NCI-H187 (cell line): ENCODE results near the gene ANGPTL3.
"Not testable (repeated sequence)": the region's sequence is repeated elsewhere in the genome, so short reads cannot be mapped to it uniquely, and the experiment has no call there.

Experiments
- DNase-seq, 2 experiments: peaks; one replicate each; lab custom pipeline; 2025; lab: John Stamatoyannopoulos, UW

Gene ANGPTL3, protein sequence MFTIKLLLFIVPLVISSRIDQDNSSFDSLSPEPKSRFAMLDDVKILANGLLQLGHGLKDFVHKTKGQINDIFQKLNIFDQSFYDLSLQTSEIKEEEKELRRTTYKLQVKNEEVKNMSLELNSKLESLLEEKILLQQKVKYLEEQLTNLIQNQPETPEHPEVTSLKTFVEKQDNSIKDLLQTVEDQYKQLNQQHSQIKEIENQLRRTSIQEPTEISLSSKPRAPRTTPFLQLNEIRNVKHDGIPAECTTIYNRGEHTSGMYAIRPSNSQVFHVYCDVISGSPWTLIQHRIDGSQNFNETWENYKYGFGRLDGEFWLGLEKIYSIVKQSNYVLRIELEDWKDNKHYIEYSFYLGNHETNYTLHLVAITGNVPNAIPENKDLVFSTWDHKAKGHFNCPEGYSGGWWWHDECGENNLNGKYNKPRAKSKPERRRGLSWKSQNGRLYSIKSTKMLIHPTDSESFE

GRCh38 chr1:62597281-62597680 is at the start of gene ANGPTL3:
TSS of gene ANGPTL3 (plus strand) at chr1:62597520. CDS start at chr1:62597567, 47 bp downstream.
- DNase-seq: no peak

DNA sequence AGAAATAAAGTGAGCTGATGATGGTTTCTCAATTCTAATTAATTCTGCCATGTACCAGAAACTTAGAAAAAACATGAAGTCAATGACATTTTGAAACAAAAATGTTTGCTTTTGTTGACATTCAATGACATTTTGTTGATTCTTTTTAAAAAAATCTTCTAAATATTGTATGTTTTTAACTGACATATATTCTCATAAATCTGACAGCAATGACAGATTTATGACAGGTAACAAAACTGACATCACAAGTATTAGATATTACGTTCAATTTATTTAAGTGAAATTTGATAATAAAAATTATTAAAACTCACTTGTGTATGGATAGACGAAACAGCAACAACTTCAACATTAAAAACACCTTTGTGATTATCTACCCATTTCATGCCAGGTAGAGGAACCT is 36.0 kb upstream of the ANGPTL3 start:
- DNase-seq: no peak

DNA sequence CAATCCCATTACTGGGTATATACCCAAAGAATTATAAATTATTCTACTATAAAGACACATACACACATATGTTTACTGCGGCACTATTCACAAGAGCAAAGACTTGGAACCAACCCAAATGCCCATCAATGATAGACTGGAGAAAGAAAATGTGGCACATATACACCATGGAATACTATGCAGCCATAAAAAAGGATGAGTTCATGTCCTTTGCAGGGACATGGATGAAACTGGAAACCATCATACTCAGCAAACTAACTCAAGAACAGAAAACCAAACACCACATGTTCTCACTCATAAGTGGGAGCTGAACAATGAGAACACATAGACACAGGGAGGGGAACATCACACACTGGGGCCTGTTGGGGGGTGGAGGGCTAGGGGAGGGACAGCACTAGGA is 30.1 kb upstream of the ANGPTL3 start:
- not testable (repeated sequence) for DNase-seq

DNA sequence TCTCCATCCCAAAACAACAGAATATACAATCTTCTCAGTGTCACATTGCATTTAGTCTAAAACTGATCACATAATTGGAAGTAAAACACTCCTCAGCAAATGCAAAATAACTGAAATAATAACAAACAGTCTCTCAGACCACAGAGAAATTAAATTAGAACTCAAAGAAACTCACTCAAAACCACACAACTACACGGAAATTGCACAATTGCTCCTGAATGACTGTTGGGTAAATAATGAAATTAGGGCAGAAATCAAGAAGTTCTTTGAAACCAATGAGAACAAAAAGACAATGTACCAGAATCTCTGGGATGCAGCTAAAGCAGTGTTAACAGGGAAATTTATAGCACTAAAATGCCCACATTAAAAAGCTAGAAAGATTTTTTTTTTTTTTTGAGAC is 29.4 kb upstream of the ANGPTL3 start:
- DNase-seq: not testable (repeated sequence)

GRCh38 chr1:62571517-62571916 is 25.8 kb upstream of the ANGPTL3 start:
- DNase-seq: not testable (repeated sequence)

DNA sequence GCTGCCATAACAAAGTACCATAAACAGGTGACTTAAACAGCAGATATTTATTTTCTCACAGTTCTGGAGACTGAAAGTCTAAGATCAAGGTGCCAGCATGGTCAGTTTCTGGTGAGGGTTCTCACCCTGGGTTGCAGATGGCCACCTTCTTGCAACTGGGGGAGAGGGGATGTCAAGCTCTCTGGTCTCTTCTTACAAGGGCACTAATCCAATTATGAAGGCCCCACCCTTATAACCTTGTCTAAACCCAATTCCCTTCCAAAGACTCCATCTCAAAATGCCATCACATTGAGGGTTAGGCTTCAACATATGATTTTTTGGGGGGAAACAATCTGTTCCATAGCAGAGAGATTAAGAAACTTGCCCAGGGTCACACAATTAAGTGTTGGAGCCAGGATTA is 24.8 kb upstream of the ANGPTL3 start:
- no peak for DNase-seq

DNA sequence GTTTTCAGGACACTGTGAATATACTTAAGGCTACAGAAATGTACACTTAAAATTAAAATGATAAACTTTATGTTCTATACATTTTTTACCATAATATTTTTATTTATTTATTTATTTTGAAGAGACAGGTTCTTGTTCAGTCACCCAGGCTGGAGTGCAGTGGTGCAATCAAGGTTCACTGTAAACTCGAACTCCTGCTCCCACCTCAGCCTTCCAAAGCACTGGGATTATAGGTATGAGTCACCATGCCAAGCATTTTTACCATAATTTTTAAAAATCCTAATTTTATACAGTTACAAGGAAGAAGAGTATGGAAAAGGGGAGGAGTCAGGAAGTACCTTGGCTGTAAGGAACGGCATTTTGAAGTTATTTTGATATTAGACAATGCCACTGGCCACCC is 23.6 kb upstream of the ANGPTL3 start:
- no peak for DNase-seq

GRCh38 chr1:62585469-62586155 is 11.7 kb upstream of the ANGPTL3 start:
- DNase-seq: no peak

DNA sequence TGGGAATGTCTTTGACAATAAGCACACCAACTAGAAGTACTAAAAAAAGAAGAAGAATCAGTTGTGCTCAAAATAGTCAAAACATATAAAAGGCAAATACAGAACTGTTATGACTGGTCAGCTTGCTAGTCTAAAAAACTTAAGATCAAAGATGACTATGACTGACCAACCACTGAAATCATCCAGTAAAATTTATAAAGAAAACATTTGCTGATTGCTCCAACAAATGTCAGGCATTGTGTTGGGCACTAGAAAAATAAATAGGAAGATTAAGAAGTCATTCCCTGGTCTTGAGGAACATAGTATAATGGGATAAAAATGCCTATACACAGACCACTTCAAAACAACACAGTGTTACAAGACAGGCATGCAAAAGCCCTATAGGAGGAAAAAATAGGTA is 9.3 kb upstream of the ANGPTL3 start:
- no peak for DNase-seq

- DNase-seq: no peak
These were observed 8.0 kb upstream of the ANGPTL3 start for GRCh38 chr1:62589321-62589720.

- DNase-seq: no peak
These were observed 6.9 kb upstream of the ANGPTL3 start for GRCh38 chr1:62590255-62590969.

- DNase-seq: no peak
These were observed 6.4 kb upstream of the ANGPTL3 start for GRCh38 chr1:62590970-62591368.

DNA sequence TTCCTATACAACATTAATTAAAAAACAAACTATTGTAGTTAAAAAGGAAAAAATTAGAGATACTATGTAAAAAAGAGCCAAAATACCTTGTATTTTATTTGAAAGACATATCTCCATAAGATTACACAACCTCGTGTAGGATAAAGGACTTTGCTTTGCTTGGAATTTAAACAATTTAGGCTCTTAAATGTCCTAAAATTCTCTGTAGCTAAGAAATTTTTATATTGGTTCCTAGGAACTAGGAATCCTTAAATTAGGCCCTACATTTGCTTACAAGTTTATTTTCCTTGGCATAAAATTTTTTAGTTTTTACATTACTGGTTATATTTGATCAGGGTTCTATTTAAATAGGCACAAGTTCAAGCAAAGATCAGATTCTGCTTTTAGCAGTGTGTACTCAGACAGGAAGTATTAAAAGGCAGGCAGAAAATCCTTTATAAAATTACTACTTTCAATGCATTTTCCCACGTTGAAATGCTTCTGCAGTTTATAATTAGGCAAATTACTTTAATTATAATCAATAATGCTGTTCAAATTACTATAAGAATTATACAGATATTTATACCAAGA is 3.4 kb upstream of the ANGPTL3 start:
- no peak for DNase-seq

DNA sequence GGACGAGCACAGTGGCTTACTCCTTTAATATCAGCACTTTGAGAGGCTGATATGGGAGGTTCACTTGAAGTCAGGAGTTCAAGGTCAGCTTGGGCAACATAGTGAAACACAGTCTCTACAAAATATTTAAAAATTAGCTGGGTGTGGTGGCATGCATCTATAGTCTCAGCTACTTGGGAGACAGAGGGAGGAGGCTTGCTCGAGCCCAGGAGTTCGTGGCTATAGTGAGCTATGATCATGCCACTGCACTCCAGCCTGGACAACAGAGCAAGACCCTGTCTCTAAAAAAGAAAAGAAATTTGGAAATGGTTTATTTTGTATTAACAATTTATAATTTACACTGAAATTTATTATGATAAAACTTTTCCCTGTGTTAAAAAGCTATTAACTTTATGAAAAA is 1.7 kb upstream of the ANGPTL3 start:
- DNase-seq: no peak

GRCh38 chr1:62599044-62599443 is 1.7 kb downstream of the ANGPTL3 start:
- no peak for DNase-seq

DNA sequence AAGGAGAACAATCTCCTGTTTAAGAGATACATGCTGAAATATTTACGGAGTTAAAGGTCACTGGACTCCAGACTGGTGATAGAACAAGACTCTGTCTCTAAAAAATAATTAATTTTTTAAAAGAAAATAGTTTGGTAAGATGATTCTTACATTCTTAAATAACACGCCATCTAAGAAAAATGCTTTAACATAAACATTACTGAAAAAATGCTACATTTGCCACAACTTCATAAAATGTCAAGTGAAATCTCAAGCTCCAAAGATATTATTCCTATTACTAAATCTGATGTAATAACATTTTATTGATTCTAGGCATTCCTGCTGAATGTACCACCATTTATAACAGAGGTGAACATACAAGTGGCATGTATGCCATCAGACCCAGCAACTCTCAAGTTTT is 4.1 kb downstream of the ANGPTL3 start:
- no peak for DNase-seq

- DNase-seq: no peak
These were observed 11.6 kb downstream of the ANGPTL3 start for GRCh38 chr1:62608905-62609304.

DNA sequence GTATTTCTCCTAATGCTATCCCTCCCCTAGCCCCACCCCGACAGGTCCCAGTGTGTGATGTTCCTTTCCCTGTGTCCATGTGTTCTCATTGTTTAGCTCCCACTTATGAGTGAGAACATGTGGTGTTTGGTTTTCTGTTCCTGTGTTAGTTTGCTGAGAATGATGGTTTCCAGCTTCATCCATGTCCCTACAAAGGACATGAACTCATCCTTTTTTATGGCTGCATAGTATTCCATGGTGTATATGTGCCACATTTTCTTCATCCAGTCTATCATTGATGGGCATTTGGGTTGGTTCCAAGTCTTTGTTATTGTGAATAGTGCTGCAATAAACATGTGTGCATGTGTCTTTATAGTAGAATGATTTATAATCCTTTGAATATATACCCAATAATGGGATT is 13.3 kb downstream of the ANGPTL3 start:
- DNase-seq: not testable (repeated sequence)

DNA sequence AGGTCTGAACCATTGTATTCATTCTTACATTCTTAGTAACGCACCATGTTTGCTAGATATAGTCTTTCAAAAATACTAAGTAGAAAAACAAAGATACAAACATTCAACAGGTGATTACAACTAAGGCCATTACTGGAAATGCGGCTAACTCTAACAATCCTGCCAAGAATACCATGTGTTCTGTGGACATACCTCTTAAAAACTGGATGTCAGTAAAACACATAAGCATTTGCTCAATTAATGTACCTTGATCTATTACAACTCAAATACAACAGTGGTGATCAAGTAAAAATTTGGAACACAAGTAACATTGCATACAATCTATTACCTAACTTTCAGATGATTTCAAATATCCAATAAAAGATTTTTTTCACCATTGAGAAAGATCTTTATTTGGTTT is 15.4 kb downstream of the ANGPTL3 start:
- DNase-seq: no peak

DNA sequence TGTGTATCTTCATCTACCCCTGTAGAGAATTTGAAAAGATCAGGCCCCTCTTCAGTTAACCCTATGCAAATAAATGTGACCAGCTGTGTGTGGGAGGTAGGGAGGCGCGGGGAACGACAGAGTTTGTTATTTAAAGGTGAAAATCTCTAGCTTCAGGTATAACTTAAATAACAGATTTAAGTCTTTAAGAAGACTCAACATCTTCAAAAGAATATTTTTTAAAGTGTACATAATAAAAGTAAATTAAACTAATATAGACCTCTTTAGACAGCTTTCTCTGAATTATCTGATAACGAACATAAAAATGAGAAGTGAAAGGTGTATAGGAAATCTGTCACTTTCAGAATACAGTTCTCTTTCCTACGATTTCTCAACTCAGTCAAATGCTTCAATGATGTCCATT is 16.0 kb downstream of the ANGPTL3 start:
- DNase-seq: no peak

DNA sequence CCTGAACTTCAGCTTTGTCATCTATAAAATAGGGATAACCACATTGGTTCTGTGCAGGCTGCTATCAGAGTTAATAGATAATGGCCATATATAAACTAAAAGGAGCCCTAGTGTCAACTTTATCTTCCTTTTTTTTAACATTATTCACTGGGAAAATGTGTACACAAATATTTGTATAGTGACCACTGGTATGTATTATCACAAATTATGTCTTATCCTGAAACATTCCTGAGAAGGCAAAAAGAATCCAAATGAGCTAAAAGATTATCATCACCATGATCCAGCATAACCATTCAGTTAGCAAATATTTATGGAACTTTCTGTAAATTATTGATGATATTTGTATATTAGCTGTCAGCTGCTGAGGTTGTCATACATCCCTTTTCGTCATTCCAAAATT is 16.6 kb downstream of the ANGPTL3 start:
- DNase-seq: no peak

- no peak for DNase-seq
These were observed 24.6 kb downstream of the ANGPTL3 start for GRCh38 chr1:62621907-62622306.
